Measurements from ENCODE around the gene KPNB1.

DNA sequence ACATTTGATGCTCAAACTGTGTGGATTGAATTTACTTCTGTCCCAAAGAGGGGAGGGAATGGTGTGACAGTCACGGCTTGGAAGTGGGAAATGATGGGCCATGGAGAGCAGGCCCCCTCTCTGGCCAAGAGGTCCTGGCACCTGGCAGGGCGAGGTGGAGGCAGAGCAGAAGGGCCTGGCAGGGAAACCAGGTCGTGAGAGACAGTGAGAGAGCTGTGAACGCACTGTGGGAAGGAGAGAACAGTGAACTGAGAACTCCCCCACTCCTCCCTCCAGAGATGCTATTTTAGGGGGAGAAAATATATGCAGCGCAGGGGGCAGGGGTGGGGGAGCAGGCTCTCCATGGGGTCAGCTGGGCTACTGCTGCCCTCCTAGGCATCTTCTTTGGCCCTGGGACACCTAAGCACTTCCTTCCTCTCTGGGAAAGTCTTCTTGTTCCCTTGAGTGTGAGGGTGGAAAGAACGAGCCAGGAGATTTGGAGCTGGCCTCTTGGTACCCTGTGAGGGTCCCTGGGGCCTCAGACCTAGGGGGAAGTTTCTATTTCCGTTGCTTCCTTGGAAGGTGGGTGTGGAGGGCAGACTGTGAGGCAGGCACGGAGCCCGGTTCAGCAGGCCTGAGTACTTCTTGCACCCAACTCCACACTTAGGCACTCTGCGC is 66.1 kb downstream of the KPNB1 start:
- TF ChIP-seq, protein P1, sequence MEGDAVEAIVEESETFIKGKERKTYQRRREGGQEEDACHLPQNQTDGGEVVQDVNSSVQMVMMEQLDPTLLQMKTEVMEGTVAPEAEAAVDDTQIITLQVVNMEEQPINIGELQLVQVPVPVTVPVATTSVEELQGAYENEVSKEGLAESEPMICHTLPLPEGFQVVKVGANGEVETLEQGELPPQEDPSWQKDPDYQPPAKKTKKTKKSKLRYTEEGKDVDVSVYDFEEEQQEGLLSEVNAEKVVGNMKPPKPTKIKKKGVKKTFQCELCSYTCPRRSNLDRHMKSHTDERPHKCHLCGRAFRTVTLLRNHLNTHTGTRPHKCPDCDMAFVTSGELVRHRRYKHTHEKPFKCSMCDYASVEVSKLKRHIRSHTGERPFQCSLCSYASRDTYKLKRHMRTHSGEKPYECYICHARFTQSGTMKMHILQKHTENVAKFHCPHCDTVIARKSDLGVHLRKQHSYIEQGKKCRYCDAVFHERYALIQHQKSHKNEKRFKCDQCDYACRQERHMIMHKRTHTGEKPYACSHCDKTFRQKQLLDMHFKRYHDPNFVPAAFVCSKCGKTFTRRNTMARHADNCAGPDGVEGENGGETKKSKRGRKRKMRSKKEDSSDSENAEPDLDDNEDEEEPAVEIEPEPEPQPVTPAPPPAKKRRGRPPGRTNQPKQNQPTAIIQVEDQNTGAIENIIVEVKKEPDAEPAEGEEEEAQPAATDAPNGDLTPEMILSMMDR (IDR thresholded peaks at IDR 0.05) = no peak
- TF ChIP-seq POLR2A (IDR thresholded peaks at IDR 0.05) = no peak

Measured in thyroid gland (tissue), 4 donors.